NCI-H446 treated with DMSO at 0.1 percent for 48 hours (cell line): ENCODE results near the gene TTC23L.
"Not testable (repeated sequence)": the region's sequence is repeated elsewhere in the genome, so short reads cannot be mapped to it uniquely, and the experiment has no call there.

Source experiments
- DNase-seq: peaks from one replicate; lab custom pipeline; 2025; lab: John Stamatoyannopoulos, UW

Gene TTC23L

DNA sequence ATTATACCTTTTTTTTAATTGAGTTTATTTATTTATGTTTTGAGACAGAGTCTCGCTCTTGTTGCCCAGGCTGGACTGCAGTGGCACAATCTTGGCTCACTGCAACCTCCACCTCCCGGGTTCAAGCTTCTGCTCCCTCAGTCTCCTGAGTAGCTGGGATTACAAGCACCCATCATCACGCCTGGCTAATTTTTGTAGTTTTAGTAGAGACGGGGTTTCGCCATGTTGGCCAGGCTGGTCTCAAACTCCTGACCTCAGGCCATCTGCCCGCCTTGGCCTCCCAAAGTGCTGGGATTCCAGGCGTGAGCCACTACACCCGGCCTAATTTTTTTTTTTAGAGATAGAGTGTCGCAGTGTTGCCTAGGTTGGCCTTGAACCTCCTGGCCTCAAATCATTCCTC is 84.3 kb downstream of the TTC23L start:
- not testable (repeated sequence) for DNase-seq

- DNase-seq: no peak
Measured at GRCh38 chr5:34923694-34924461, 84.9 kb downstream of the TTC23L start.

DNA sequence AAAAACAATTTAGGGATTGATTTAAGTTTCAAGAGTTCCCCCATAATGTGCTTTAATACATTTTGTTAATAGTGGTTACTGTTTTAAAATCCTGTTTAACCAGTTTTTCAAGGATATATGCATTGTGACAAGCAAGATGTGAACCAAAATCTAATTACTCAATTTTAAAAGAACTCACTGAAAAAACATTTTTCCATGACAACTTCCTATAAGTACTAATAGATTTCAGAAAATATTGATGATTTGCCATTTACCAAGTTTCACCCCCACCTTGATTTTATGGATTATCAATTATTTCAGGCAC is 85.5 kb downstream of the TTC23L start:
- no peak for DNase-seq

DNA sequence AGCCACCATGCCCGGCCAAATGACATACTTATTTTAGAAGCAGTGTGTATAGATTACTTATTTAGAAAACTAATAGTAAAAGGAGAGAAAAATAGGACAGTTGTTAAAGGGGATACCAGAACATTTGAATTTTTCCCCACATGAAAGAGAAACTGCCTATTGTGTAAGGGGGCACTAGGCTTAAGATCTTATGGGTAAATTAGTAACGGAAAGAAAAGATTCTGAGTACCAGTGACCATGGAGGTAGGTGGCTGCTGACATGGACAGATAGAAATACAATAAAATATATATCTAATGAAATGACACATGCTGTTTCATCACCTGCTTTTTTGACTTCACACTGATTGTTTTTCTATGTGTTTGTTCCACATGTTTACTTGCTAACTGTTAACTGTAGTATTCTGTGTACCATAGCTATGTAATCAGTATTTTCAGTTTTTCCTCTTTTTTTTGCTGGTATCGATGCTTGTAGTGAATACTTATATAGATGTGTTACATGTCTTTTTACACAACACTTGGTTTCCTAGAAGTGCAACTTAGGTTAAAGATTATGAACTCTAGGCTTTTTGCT is 87.4 kb downstream of the TTC23L start:
- DNase-seq: no peak

DNA sequence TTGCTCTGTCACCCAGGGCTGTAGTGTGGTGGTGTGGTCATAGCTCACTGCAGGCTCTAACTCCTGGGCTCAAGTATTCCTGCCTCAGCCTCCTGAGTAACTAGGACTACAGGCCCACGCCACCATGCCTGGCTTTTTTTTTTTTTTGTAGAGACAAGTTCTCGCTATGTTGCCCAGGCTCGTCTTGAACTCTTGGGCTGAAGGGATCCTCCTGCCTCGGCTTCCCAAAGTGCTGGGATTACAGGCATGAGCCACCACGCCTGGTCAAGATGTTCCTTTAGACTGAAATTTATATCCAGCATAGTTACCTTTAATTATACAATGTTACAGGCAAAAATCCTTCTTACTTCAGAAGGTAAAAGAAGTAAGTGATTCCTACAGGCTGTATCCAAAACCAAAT is 88.8 kb downstream of the TTC23L start:
- no peak for DNase-seq

GRCh38 chr5:34928267-34928666 is 89.3 kb downstream of the TTC23L start:
- DNase-seq: no peak

GRCh38 chr5:34929134-34929719 is 90.3 kb downstream of the TTC23L start, which contains the start of gene DNAJC21:
Gene DNAJC21 (plus strand): TSS chr5:34929559. CDS start chr5:34929820, 261 bp downstream.
- peak; percentile 99 for DNase-seq

DNA sequence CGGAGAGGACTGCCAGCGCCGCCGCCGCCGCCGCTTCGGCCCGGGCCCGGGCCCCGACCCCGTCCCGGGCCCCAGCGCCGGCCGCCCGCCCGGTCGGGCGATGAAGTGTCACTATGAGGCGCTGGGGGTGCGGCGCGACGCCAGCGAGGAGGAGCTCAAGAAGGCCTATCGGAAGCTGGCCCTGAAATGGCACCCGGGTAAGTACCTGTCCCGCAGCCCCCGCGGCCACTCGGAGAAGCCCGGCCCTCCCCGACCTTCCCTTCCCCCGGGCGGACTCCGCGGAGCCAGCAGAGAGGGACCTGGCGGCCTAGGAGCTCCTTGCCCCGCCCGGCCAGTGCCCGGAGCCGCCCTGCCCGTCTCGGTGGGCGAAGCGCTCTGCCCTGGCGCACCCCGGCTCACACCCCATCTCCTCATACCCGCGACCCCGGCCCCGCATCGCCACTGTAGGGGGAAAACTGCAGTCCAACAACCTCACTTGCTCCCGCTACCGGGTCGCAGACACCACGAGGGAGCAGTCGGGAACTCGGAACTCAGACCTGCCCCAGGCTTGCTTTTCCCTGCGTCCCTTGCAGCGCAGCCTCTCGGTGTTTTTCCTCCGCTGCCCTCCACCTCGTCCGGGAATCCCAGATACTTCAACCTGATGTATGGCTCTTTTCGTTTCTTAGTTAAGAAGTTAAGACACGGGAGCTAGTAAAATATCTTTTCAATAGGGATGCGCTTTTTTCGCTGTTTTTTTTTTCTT is 90.9 kb downstream of the TTC23L start:
- DNase-seq: peak; percentile 73

DNA sequence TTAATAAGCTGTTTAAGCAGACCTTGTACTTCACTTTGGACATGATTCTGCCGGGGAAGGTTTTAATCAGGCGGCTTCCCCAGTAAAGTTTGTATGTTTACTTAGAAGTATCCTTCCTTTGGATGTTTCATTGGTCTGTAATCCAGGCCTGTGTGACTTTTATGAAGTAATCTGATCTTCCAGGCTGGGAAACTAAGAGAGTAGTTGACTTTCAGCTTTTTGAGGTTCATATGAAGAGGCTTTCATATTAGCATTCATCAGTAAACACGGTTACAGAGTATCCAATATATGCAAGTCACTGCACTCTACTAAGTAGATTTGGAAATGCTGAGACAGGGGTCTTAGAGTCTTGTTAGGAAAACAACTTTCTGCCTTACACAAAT is 91.5 kb downstream of the TTC23L start:
- no peak for DNase-seq

- DNase-seq: no peak
Measured at GRCh38 chr5:34930870-34931269, 91.9 kb downstream of the TTC23L start.

GRCh38 chr5:34932947-34933346 is 94.0 kb downstream of the TTC23L start:
- no peak for DNase-seq

- DNase-seq: no peak
Measured at GRCh38 chr5:34941936-34942335, 103.0 kb downstream of the TTC23L start.

- DNase-seq: no peak
Measured at GRCh38 chr5:34944044-34944443, 105.1 kb downstream of the TTC23L start.

DNA sequence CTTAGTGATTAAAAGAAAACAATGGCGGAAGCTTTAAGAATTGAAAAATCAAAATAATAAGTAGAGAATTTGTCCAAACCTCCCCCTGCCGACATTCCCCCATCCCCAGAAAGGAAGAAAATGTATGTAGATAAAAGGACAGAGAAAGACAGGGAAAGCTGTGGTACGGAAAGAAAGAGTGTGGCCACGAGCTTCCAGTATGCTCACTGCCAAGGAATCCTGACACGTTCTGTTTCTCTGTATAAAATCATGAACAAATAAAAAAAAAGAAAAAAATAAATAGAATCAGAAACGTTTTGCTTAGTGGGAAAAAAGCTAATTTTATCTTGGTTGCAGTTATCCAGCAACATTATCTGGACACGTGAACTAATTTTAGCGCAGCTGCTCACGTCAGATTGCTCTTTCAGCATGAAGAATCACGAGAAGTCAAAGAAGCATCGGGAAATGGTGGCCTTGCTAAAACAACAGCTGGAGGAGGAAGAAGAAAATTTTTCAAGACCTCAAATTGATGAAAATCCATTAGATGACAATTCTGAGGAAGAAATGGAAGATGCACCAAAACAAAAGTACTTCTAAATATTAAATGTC is 105.6 kb downstream of the TTC23L start:
- no peak for DNase-seq
